Heart right ventricle (tissue), 16 donors: ENCODE data around the gene DGKB. TPM values are rescaled to one million over a fixed set of nuclear protein-coding genes. Genes with fewer than 3 reads are reported as not detected.

Experiments
- ATAC-seq, 8 donors: fragments of 200-7000 bp; cut with Tn5 transposase; one replicate each; pipeline ENCODE4 v1.9.1; 2020; ENCODE audit warnings: mild to moderate bottlenecking in 8 of 8, moderate library complexity in 8 of 8, moderate number of reproducible peaks in 1 of 8
- DNase-seq, 2 donors: peaks; one replicate each; pipeline ENCODE4 v3.0.0-alpha.2; 2020
- H3K27ac ChIP-seq, 10 donors: fragments of 200-600 bp; sonication (generic) in 2 of 10; one replicate each; pipeline versions ENCODE4 v1.5.0 to v1.8.0; 2020 to 2022; ENCODE audit warnings: mild to moderate bottlenecking in 3 of 10
- H3K27me3 ChIP-seq, 7 donors: fragments of 200-600 bp; one replicate each; pipeline ENCODE4 v1.8.0; 2021 to 2022; ENCODE audit warnings: mild to moderate bottlenecking in 2 of 7
- H3K36me3 ChIP-seq, 9 donors: fragments of 200-600 bp; sonication (generic) in 1 of 9; one replicate each; pipeline versions ENCODE4 v1.5.0 to v1.8.0; 2020 to 2022; ENCODE audit warnings: mild to moderate bottlenecking in 2 of 9
- H3K4me1 ChIP-seq, 9 donors: fragments of 200-600 bp; sonication (generic) in 1 of 9; one replicate each; pipeline versions ENCODE4 v1.5.0 to v1.8.0; 2020 to 2022; ENCODE audit warnings: mild to moderate bottlenecking in 4 of 9
- H3K4me3 ChIP-seq, 10 donors: fragments of 200-600 bp; sonication (generic) in 2 of 10; one replicate each; pipeline versions ENCODE4 v1.5.0 to v1.8.0; 2020 to 2022; ENCODE audit warnings: mild to moderate bottlenecking in 7 of 10, moderate library complexity in 2 of 10
- H3K9me3 ChIP-seq, 11 donors: fragments of 200-600 bp in 10 of 11; sonication (generic) in 2 of 11; one replicate each; pipeline versions ENCODE4 v1.5.0 to v1.8.0; 2013 to 2022; ENCODE audit warnings: mild to moderate bottlenecking in 2 of 11, control low read depth in 1 of 11, moderate library complexity in 1 of 11
- CTCF ChIP-seq, 9 donors: fragments of 200-600 bp; sonication (generic) in 2 of 9; IDR thresholded peaks; one replicate each; pipeline versions ENCODE4 v1.5.0 to v1.8.0; 2021 to 2022; ENCODE audit warnings: antibody characterized with exemption in 9 of 9, mild to moderate bottlenecking in 5 of 9, moderate library complexity in 1 of 9
- WGBS, 2 donors: extraction: QIAGEN DNeasy Blood & Tissue Kit; methylation state at CpG; one replicate each; pipeline ENCODE4 v1.1.7; 2013; ENCODE audit warnings: inconsistent platforms in 1 of 2; 5-methylcytosine and 5-hydroxymethylcytosine counted together
- intact Hi-C, 10 donors: fragments of 100-400 bp; cut with DNase I; formaldehyde crosslinking; loops; one replicate each; pipeline versions ENCODE4 v1.11.1 to v1.14.2; 2022
- polyA plus RNA-seq, 2 donors: library from polyadenylated mRNA; stranded (reverse); fragments of 200-250 nt; gene quantifications; one replicate each; pipeline ENCODE4 v1.2.3, GENCODE V29; 2013
- total RNA-seq, 10 donors: library from RNA; stranded (reverse); fragmentation: NEBNext Ultra II Directional in 3 of 10; extraction: Animal tissue kit (Norgen Biotek cat#: 25700) in 3 of 10; gene quantifications; one replicate each; pipeline versions ENCODE4 v1.2.1 to v1.2.4, GENCODE V29; 2021 to 2023
- donor health status: Arrhythmogenic right ventricular cardiomyopathy.
- donor health status: ischemic (EF 13 %, LVEDD 7.1; RV severe dilation, severe dysfunction).
- donor health status: healthy with polysubstance abuse.
- donor health status: DM: no; HTN: yes; CAD: no.
- donor health status: DM: no; HTN: no; CAD: no.
- donor health status: ischemic (EF 25% LVEDD 6.9; RV normal size, moderate dysfunction).
- donor health status: ischemic (EF 25% LVEDD 5.7; RV mildly dilated, moderate dysfunction).
- donor health status: healthy.
- donor health status: DM: yes; HTN: yes; CAD: no.
- donor health status: Ischemic cardiomyopathy.
- donor health status: ischemic (EF 35%, LVEDD 5.7; RV mildly dilated, moderate dysfunction).
- donor health status: nonischemic (EF 11% LVEDD 7.7; RV severe dilation, severe dysfunction).
- donor health status: DM: yes; HTN: yes; CAD: no.
- donor health status: PGD.
- donor health status: ischemic (EF 29% LVEDD 5.4; RV normal size, mild dysfunction).
- donor health status: nonischemic (EF 23%, LVEDD 6.1; RV moderate dilation, normal function).

The DGKB gene
- total and polyA plus RNA-seq, 12 donors, result under 0.01 to 1.2 (median 0.77) TPM

GRCh38 chr7:14687777-14688176 is 214.8 kb downstream of the DGKB start:
- 24 to 28% methylated on average over 3 of the region's 3 CpGs for WGBS, 2 donors
- no peak for ATAC-seq
- no peak for TF ChIP-seq CTCF (IDR thresholded peaks at IDR 0.05)

DNA sequence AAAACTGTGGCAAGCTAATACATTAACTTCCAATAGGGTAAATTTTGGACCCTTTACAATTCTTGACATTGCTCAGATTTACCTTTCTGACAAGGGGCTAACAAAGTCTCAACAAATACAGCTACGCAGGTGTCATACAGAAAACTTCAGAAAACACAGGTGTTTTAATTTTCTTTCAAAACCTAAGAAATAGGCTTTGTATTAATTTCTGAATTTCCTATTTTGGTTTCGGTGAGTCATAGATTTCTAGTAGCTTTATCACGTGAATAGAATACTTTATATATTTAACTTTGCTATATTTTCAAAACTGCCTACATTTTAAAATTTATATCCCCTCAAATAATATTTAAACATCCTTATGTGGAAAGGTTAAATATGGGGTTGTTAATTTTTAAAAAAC is 215.3 kb downstream of the DGKB start:
- H3K4me1 ChIP-seq, result peaks cover 0 to 20% (median 0%) of the 10 kb centered on the region in 9 donors

More at GRCh38 chr7:14687777-14688176, 214.8 kb downstream of the DGKB start:
- no peaks in the 10 kb centered on the region for H3K9me3 ChIP-seq
- no peaks in the 10 kb centered on the region for H3K27me3 ChIP-seq
- no peak for DNase-seq
- no peak overlapping the region for H3K27ac ChIP-seq
- peaks cover 0 to 20% (median 0%) of the 10 kb centered on the region in 9 donors for H3K4me1 ChIP-seq
- no peaks in the 10 kb centered on the region for H3K36me3 ChIP-seq
- H3K4me3 ChIP-seq, result no peak overlapping the region
- intact Hi-C loops, result no loop called here

DNA sequence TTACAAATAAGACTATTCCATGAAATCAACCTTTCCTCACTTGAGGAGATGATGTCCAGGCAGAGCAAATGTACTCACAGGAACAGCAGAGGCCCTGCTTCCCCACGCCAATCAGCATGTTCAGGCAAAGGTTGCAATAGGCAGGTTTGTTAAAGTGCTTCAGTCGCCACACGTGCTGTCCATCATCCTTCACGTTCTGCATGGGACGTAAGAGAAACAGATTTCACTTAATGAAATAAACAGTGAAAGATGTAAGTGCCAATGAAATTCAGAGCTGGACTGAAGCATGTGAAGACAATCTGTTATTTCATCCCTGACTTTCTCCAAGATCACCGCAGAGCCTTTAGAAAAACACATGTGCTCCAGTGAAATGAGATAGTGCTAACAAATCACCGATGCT is 217.4 kb downstream of the DGKB start:
- Histone ChIP-seq H3K27me3 (no peaks in the 10 kb centered on the region), H3K4me1 (peaks cover 0 to 8% (median 0%) of the 10 kb centered on the region in 9 donors), H3K27ac (no peak overlapping the region), H3K4me3 (no peak overlapping the region), H3K9me3 (no peaks in the 10 kb centered on the region), H3K36me3 (no peaks in the 10 kb centered on the region)
- WGBS, 2 donors, result 58 to 64% methylated on average over 7 of the region's 7 CpGs
- no peak for DNase-seq
- TF ChIP-seq CTCF (IDR thresholded peaks at IDR 0.05), result no peak
- intact Hi-C loops, result no loop called here
- ATAC-seq, result no peak

More for the DNA sequence above, 215.3 kb downstream of the DGKB start:
- Histone ChIP-seq H3K27me3 (no peaks in the 10 kb centered on the region), H3K4me3 (no peak overlapping the region), H3K27ac (no peak overlapping the region), H3K9me3 (no peaks in the 10 kb centered on the region), H3K36me3 (no peaks in the 10 kb centered on the region)
- DNase-seq, result no peak
- no peak for TF ChIP-seq CTCF (IDR thresholded peaks at IDR 0.05)
- intact Hi-C loops, result no loop called here
- 90 to 94% methylated on average over 3 of the region's 3 CpGs for WGBS, 2 donors
- ATAC-seq, result no peak

DNA sequence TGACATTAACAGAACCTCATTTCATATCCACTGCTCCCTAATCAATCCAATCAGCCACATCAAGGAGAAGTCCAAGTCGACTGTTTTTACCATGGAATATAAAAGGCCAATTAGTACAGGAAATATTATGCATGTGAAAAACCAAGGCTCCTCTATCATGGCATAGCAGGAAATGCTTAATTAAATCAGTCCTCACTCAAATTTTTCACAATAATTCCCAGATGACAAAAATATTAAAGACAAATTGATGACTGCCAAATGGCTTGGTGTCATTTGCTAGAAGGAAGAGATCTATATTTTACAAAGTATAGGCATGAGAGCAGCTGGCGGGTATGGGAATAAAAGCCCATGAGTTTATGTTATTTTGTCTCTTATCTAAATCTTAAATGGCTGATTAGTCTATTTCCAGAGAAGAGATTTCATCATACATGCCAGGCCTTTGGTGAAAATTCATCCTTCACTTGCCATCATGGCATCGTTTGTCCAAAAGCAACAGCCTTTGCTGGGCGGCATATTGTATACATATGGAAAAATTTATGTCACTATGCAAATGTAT is 219.6 kb downstream of the DGKB start:
- Histone ChIP-seq H3K4me1 (peaks cover 0 to 7% (median 0%) of the 10 kb centered on the region in 9 donors), H3K9me3 (no peaks in the 10 kb centered on the region), H3K27ac (no peak overlapping the region), H3K27me3 (no peaks in the 10 kb centered on the region), H3K4me3 (no peak overlapping the region), H3K36me3 (no peaks in the 10 kb centered on the region)
- DNase-seq (no peak), ATAC-seq (no peak)
- no peak for TF ChIP-seq CTCF (IDR thresholded peaks at IDR 0.05)
- intact Hi-C loops, result no loop called here
- 90 to 92% methylated on average over 4 of the region's 4 CpGs for WGBS, 2 donors
